Central memory CD8-positive, alpha-beta T cell (primary cell): ENCODE results near the gene GPR15.

ENCODE experiments used
- ATAC-seq: fragments of 150-1000 bp; cut with Tn5 transposase; replicated peaks from 2 replicates; pipeline ENCODE4 v1.10.0; 2022; ENCODE audit warnings: mild to moderate bottlenecking, moderate FRiP score, moderate number of reproducible peaks; ENCODE audit not compliant: poor library complexity, severe bottlenecking; ENCODE audit errors: extremely low read depth
- DNase-seq, 2 donors: peaks; one replicate each; pipeline ENCODE4 v3.0.0; 2021; ENCODE audit warnings: low spot score in 2 of 2
- H3K27ac Mint-ChIP-seq: one replicate; pipeline ENCODE4 v1.8.0; 2022; ENCODE audit warnings: low read depth, mild to moderate bottlenecking, moderate library complexity, mixed read lengths
- H3K27me3 Mint-ChIP-seq: one replicate; pipeline ENCODE4 v1.8.0; 2022; ENCODE audit warnings: mixed read lengths
- H3K36me3 Mint-ChIP-seq: one replicate; pipeline ENCODE4 v1.8.0; 2022; ENCODE audit warnings: mild to moderate bottlenecking, moderate library complexity, mixed read lengths; ENCODE audit not compliant: insufficient read depth
- H3K4me1 Mint-ChIP-seq: one replicate; pipeline ENCODE4 v1.8.0; 2022; ENCODE audit warnings: mixed read lengths
- H3K4me3 Mint-ChIP-seq: one replicate; pipeline ENCODE4 v1.8.0; 2022; ENCODE audit warnings: mild to moderate bottlenecking, moderate library complexity, mixed read lengths
- H3K9me3 Mint-ChIP-seq: one replicate; pipeline ENCODE4 v1.8.0; 2022; ENCODE audit warnings: mixed read lengths

GPR15 gene

DNA sequence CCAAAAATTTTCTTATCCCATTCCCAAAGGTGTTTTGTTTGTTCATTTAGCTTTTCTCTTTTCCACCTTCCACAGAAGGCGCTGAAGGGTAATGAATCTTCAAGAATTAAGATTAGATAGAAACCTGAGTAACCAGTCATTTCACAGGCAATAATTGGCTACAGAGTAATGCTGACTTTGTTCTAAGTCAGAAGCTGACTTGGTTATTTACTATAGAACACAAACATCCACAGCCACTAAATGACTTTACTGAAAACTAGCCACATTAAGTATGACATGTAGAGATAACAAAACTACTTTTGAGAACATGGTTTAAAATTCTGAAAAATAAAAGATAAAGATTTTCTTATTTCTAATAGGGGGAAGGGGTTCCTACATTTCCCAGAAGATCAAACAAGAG is 16.8 kb upstream of the GPR15 start:
- Mint-ChIP-seq H3K36me3 (peaks cover 57% of the 10 kb centered on the region), H3K4me1 (peaks cover 66% of the 10 kb centered on the region), H3K9me3 (no peaks in the 10 kb centered on the region), H3K27ac (peak overlapping the region; percentile 72), H3K27me3 (no peaks in the 10 kb centered on the region), H3K4me3 (peak overlapping the region; percentile 20)
- ATAC-seq (no peak), DNase-seq (no peak)

DNA sequence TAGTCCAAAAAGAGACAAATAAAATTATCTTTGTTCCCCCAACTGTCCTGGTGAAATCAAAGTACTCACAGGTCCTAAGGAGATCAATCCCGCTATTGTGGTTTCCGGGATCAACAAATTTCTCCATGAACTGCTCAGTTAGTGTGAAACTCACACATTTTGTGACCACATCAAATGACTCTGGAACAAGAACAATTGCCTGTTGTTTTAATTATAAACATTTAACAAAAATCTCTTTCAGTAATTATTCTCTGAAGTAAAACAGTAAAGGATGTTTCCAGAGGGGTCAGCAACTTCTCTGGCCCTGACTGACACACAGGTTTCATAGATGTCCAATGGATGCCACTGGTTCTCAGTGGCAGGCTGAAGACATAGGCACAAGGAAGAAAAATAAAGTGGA is 13.0 kb upstream of the GPR15 start:
- Mint-ChIP-seq H3K4me1 (peaks cover 71% of the 10 kb centered on the region), H3K27ac (peak overlapping the region; percentile 92), H3K27me3 (no peaks in the 10 kb centered on the region), H3K9me3 (no peaks in the 10 kb centered on the region), H3K36me3 (peaks cover 63% of the 10 kb centered on the region), H3K4me3 (peak overlapping the region; percentile 87)
- DNase-seq, result no peak
- ATAC-seq, result no peak

DNA sequence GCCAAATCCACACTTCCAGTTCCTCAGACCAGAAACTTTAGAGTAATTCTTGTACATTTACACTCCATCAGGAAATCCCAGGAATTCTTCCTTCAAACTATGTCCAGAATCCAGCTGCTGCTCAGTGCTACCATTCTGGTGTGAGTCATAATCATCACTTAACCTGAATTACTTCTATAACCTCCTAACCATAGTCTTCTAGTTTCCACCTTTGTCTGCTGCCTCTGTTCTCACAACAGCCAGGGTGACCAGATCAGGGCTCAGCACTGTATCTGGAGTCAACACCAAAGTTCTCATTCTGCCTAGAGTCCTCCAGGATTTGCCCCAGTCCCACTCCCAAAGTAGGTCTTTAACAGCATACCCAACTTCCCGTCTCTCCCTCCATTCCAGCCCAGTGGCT is 12.4 kb upstream of the GPR15 start:
- H3K27me3 Mint-ChIP-seq, result no peaks in the 10 kb centered on the region

DNA sequence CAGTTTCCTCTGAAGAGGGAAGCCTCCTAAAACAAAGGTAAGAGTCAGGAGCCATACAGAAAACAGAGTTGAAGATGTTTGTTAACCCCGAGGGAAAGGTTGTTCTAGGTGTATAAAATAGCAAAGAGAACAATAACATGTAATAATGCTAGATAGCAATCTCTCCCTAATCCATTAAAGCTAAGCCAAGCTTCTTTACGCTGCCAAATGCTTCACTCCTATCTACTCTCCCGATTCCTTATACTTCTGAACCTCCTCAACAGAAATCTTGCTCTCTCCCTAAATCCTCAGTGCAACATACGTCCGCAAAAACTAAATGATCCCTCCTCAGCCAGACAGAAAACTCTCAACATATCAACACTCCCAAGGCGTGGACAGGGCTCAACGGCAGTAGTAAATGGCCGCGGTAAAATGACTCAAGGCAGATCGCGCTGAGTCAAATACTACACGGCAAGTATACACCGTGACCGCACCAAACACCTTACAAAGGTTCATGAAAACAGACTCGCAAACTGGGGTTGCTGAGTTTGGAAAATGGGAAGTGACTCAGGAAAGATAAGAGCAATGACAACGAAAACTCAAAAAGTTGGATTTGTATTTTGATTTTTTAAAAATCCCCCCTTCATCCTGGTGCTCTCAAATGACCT is 9.8 kb upstream of the GPR15 start:
- H3K4me1 Mint-ChIP-seq, result peaks cover 63% of the 10 kb centered on the region

More for the DNA sequence above, 12.4 kb upstream of the GPR15 start:
- DNase-seq (no peak), ATAC-seq (no peak)
- H3K9me3 Mint-ChIP-seq, result no peaks in the 10 kb centered on the region
- H3K27ac Mint-ChIP-seq, result peak overlapping the region; percentile 92
- peak overlapping the region; percentile 87 for H3K4me3 Mint-ChIP-seq
- peaks cover 71% of the 10 kb centered on the region for H3K4me1 Mint-ChIP-seq
- H3K36me3 Mint-ChIP-seq, result peaks cover 58% of the 10 kb centered on the region

DNA sequence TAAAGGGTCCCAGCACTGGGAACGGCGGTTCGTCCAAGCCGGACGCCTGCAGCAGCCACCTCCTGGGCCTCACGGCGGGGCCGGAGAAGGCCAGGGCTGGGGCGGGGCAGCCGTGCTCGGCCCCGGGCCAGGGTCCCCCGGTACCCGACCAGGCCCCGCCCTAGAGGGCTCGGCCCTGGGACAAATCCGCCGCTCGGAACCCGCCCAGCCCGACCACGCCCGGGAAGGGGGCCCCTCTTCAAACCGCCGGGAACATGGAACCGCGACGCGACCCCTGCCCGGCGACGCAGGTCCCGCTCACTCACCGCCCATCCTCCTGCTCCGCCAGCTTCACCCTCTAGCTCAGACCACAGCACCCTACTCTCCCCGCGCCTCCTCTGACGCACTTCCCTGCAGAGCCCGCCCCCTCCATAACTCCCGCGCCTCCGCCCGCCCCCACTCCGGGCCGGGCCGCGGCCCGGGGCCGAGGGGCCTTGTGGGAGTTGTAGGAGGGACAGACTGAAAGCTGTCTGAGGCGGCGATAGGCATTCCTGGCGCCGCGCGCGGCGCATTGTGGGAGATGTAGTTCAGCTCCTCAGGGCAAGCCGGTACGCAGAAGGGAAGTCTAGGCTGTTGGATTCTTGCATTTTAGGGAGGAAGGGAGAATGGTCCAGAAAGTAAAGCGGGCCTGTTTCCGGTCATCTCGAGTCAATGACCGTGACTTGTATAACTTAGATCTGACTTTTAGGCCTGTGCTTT is 9.1 kb upstream of the GPR15 start, which contains the start of gene CLDND1:
Gene CLDND1 (minus strand): TSS at position 359 of the 738 bp plus-strand sequence. CDS start 1,478 bp downstream, outside the sequence.
- Mint-ChIP-seq H3K9me3 (no peaks in the 10 kb centered on the region), H3K27ac (peak within 1 kb of the TSS; percentile 92), H3K27me3 (no peaks in the 10 kb centered on the region), H3K4me3 (peak within 1 kb of the TSS; percentile 87), H3K36me3 (peaks cover 39% of the 10 kb centered on the region), H3K4me1 (peaks cover 58% of the 10 kb centered on the region)
- ATAC-seq, result peak; percentile 98
- DNase-seq, result peak; percentile 86 to 93

More for the DNA sequence above, 9.8 kb upstream of the GPR15 start:
- ATAC-seq (peak; percentile 61), DNase-seq (peak; percentile 28 to 44)
- H3K27ac Mint-ChIP-seq, result peak overlapping the region; percentile 92
- H3K9me3 Mint-ChIP-seq, result no peaks in the 10 kb centered on the region
- H3K36me3 Mint-ChIP-seq, result peaks cover 42% of the 10 kb centered on the region
- H3K27me3 Mint-ChIP-seq, result no peaks in the 10 kb centered on the region
- peak overlapping the region; percentile 87 for H3K4me3 Mint-ChIP-seq

DNA sequence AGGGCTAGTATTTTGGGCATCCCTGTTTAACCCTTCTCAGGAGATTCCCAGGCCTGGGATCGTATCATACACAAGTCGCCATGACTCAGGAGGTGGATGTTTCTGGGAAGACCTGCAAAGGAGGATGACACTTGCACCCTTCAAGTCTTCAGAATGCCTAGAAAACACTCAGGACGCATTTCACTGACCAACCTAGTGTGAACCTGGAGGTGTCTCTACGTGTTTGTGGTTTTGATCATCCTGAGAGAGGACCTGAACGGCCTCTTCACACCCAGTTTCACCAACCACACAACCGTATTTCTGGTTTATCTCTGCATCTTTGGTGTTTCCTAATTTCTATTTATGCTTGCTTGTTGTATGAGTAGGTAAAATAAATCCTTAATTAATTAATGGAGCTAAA is 6.3 kb upstream of the GPR15 start:
- Mint-ChIP-seq H3K27ac (peak overlapping the region; percentile 57), H3K4me1 (peaks cover 35% of the 10 kb centered on the region), H3K27me3 (no peaks in the 10 kb centered on the region), H3K36me3 (peaks cover 21% of the 10 kb centered on the region), H3K4me3 (peak overlapping the region; percentile 19), H3K9me3 (no peaks in the 10 kb centered on the region)
- DNase-seq (no peak), ATAC-seq (no peak)

DNA sequence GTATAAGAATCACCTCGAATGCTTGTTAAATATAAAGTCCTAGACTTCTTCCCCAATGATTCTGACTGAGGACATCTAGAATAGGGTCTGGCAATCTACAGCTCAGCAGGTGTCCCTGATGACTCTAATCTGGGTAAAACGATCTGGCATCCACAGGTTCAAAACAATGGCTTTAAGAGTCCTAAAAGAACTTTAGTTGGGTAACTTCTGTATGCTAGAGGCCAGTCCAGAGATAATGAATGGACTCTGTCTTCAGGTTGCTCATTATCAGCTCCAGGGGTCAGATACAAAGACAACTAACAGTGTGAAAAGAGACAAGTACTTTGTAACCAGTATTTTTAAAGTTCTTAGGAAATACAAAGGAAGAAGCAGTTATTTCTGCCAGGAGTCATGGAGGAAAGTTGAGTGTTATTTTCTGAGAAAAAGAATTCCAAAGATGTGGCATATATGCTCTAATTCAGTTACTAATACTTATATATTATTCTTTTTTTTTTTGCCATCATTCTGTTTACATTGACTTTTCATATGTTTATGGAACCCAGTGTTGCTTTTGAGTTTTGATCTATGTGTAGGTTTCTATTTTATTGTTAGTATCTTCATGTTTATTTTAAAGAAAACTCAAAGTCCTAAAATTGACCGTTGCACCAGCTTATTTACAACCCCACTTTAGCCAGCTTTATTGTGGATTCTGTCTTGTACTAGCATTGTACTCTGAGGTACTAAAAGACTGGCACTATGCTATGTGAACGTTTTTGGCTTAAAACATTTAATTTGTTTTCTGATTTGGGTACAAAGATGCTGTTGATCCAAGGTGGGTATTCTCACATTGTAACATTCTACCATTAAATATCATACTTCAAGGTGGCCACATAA is 3.1 kb upstream of the GPR15 start:
- no peak for DNase-seq
- no peaks in the 10 kb centered on the region for H3K9me3 Mint-ChIP-seq
- peaks cover 25% of the 10 kb centered on the region for H3K4me1 Mint-ChIP-seq
- no peak overlapping the region for H3K4me3 Mint-ChIP-seq
- ATAC-seq, result no peak
- H3K27ac Mint-ChIP-seq, result no peak overlapping the region
- H3K36me3 Mint-ChIP-seq, result peaks cover 2% of the 10 kb centered on the region
- no peaks in the 10 kb centered on the region for H3K27me3 Mint-ChIP-seq

DNA sequence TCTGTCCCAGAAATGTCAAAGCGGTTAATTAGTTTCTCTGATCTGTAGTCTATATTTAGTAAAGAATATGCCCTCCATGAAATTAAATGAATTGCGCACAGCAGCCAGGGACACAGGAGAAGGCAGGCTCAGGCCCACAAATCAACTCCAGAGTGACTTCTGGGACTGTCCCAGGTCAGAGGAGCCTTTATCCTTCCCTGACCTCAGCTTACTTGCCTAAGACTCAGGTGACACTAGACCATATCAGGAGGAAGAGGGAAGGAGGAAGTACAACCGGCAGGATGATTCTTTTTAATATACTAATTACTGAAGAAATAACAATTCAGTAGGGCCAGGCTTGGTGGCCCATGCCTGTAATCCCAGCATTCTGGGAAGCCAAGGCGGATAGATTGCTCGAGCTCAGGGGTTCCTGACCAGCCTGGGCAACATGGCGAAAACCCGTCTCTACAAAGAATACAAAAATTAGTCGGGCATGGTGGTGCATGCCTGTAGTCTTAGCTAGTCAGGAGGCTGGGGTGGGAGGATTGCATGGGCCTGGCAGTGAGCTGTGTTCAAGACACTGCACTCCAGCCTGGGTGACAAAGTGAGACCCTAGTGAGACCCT is 1.8 kb upstream of the GPR15 start:
- no peaks in the 10 kb centered on the region for H3K27me3 Mint-ChIP-seq
- H3K36me3 Mint-ChIP-seq, result peaks cover 2% of the 10 kb centered on the region
- peak overlapping the region; percentile 16 for H3K4me3 Mint-ChIP-seq
- H3K4me1 Mint-ChIP-seq, result peaks cover 22% of the 10 kb centered on the region
- H3K9me3 Mint-ChIP-seq, result no peaks in the 10 kb centered on the region
- H3K27ac Mint-ChIP-seq, result no peak overlapping the region
- no peak for DNase-seq
- ATAC-seq, result no peak

DNA sequence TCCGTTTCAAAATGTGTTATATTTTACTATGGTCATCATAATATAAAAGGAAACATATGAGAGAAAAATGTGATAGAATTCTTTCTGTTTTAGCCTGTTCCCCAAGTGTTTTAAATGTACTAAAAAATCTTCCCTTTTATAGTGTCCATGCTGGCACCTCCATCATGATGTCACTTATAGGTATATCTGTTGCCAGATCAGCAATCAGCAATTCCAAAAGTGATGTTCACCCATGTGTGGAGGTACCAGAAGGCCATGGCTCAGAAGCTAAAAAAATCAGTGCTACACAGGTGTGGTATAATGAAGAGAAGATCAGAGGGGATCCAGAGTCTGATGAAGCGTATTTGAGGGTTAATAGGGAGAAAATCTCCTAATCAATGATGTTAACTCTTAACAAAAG is 1.1 kb upstream of the GPR15 start:
- peaks cover 18% of the 10 kb centered on the region for H3K4me1 Mint-ChIP-seq

DNA sequence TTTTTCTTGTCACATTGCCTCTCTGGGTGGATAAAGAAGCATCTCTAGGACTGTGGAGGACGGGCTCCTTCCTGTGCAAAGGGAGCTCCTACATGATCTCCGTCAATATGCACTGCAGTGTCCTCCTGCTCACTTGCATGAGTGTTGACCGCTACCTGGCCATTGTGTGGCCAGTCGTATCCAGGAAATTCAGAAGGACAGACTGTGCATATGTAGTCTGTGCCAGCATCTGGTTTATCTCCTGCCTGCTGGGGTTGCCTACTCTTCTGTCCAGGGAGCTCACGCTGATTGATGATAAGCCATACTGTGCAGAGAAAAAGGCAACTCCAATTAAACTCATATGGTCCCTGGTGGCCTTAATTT is 478 bp downstream of the GPR15 start:
- peak overlapping the region; percentile 69 for H3K4me3 Mint-ChIP-seq
- no peaks in the 10 kb centered on the region for H3K27me3 Mint-ChIP-seq
- H3K9me3 Mint-ChIP-seq, result no peaks in the 10 kb centered on the region
- DNase-seq (no peak), ATAC-seq (no peak)
- peaks cover 4% of the 10 kb centered on the region for H3K36me3 Mint-ChIP-seq
- H3K4me1 Mint-ChIP-seq, result peaks cover 18% of the 10 kb centered on the region
- H3K27ac Mint-ChIP-seq, result peak overlapping the region; percentile 53

More for the DNA sequence above, 1.1 kb upstream of the GPR15 start:
- Mint-ChIP-seq H3K36me3 (peaks cover 2% of the 10 kb centered on the region), H3K4me3 (no peak overlapping the region), H3K9me3 (no peaks in the 10 kb centered on the region), H3K27ac (no peak overlapping the region), H3K27me3 (no peaks in the 10 kb centered on the region)
- DNase-seq, result no peak
- ATAC-seq, result no peak

DNA sequence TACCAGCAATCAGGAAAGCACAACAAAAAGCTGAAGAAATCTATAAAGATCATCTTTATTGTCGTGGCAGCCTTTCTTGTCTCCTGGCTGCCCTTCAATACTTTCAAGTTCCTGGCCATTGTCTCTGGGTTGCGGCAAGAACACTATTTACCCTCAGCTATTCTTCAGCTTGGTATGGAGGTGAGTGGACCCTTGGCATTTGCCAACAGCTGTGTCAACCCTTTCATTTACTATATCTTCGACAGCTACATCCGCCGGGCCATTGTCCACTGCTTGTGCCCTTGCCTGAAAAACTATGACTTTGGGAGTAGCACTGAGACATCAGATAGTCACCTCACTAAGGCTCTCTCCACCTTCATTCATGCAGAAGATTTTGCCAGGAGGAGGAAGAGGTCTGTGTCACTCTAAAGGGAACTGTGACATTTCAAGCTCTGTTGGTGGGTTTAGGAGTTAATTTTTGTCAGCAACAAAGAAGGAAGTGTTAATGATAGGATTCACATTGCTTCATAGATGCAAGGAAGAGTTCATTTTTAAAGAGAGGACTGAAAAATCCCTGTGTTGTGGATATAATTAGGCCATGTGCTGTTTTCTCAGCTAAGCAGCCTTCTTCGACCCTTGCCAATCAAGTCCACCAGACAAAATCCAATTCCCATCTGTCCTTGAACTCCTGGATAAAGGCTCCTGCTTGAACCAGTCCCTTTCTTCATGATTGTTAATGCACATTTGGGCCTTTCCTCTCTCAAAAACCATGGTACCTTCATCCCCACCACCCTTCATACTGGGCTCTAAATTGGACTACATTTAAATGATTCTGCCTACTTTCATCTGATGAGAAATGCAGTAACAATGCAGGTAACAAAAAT is 1.2 kb downstream of the GPR15 start:
- DNase-seq, result no peak
- H3K36me3 Mint-ChIP-seq, result peaks cover 4% of the 10 kb centered on the region
- no peaks in the 10 kb centered on the region for H3K9me3 Mint-ChIP-seq
- no peaks in the 10 kb centered on the region for H3K27me3 Mint-ChIP-seq
- no peak for ATAC-seq
- H3K27ac Mint-ChIP-seq, result peak overlapping the region; percentile 39
- peak overlapping the region; percentile 69 for H3K4me3 Mint-ChIP-seq
- H3K4me1 Mint-ChIP-seq, result peaks cover 18% of the 10 kb centered on the region
